PC-9 (cell line): ENCODE data around the gene BRINP2. TPM values are rescaled to one million over a fixed set of nuclear protein-coding genes. Genes with fewer than 3 reads are reported as not detected.

Source experiments
- BruUV-seq: library from RNA; stranded (reverse); fragments of 400-500 nt; replicated peaks from 2 replicates; lab custom pipeline; 2021; lab: Mats Ljungman, UMichigan
- CTCF ChIA-PET: fragments of 300-600 bp; sonication (Branson Sonifier 250); formaldehyde crosslinking; loops from one replicate; lab custom pipeline; 2022; ENCODE audit warnings: antibody characterized with exemption; lab: Charles Lee
- POLR2A ChIA-PET: fragments of 300-600 bp; sonication (Branson Sonifier 250); formaldehyde crosslinking; loops from one replicate; lab custom pipeline; 2022; ENCODE audit warnings: antibody characterized with exemption; ENCODE audit not compliant: unreplicated experiment; lab: Charles Lee
- DNase-seq, 2 experiments: peaks; one replicate each; pipeline versions ENCODE4 v3.0.0 to v3.0.0-alpha.2; 2015 to 2022; ENCODE audit warnings: mixed read lengths in 1 of 2
- H2AFZ ChIP-seq: fragments of 200-600 bp; sonication (generic); 2 replicates; pipeline ENCODE4 v1.8.1; 2017; ENCODE audit warnings: antibody characterized with exemption
- H3F3A ChIP-seq: fragments of 200-600 bp; sonication (generic); 2 replicates; pipeline ENCODE4 v1.8.1; 2017; ENCODE audit warnings: antibody characterized with exemption, mild to moderate bottlenecking, low read depth; ENCODE audit not compliant: insufficient read depth
- H3K27ac ChIP-seq: fragments of 200-600 bp; sonication (generic); 2 replicates; pipeline ENCODE4 v1.6.1; 2016; ENCODE audit warnings: mixed run types
- H3K27me3 ChIP-seq: fragments of 200-600 bp; sonication (generic); 2 replicates; pipeline ENCODE4 v1.6.1; 2016; ENCODE audit warnings: low read depth, mixed run types; ENCODE audit not compliant: insufficient read depth
- H3K36me3 ChIP-seq: fragments of 200-600 bp; sonication (generic); 2 replicates; pipeline ENCODE4 v1.6.1; 2016; ENCODE audit warnings: low read depth, mixed run types
- H3K4me1 ChIP-seq: fragments of 200-600 bp; sonication (generic); replicated peaks from 2 replicates; pipeline ENCODE4 v1.6.1; 2016; ENCODE audit warnings: mixed run types; ENCODE audit not compliant: insufficient read depth
- H3K4me2 ChIP-seq: fragments of 200-600 bp; sonication (generic); 2 replicates; pipeline ENCODE4 v1.6.1; 2017; ENCODE audit warnings: mixed run types
- H3K4me3 ChIP-seq: fragments of 200-600 bp; sonication (generic); 2 replicates; pipeline ENCODE4 v1.6.1; 2016; ENCODE audit warnings: mixed run types
- H3K79me2 ChIP-seq: fragments of 200-600 bp; sonication (generic); 2 replicates; pipeline ENCODE4 v1.6.1; 2017; ENCODE audit warnings: low read depth, mixed run types
- H3K9me2 ChIP-seq: fragments of 200-600 bp; sonication (generic); 2 replicates; pipeline ENCODE4 v1.8.1; 2017; ENCODE audit warnings: mild to moderate bottlenecking; ENCODE audit not compliant: insufficient read depth
- H3K9me3 ChIP-seq: fragments of 200-600 bp; sonication (generic); 2 replicates; pipeline ENCODE4 v1.8.1; 2016; ENCODE audit warnings: low read depth; ENCODE audit not compliant: insufficient read depth
- H4K20me1 ChIP-seq: fragments of 200-600 bp; sonication (generic); 2 replicates; pipeline ENCODE4 v1.8.1; 2017; ENCODE audit not compliant: insufficient read depth
- CTCF ChIP-seq: fragments of 200-600 bp; sonication (generic); conservative IDR thresholded peaks from 2 replicates; pipeline ENCODE4 v1.6.1; 2017; ENCODE audit warnings: mixed run types, antibody characterized with exemption, mild to moderate bottlenecking, moderate library complexity
- EZH2 ChIP-seq: fragments of 200-600 bp; sonication (generic); IDR thresholded peaks from 2 replicates; pipeline ENCODE4 v1.8.0; 2017; ENCODE audit warnings: antibody characterized with exemption, low read depth
- intact Hi-C: fragments of 100-400 bp; cut with micrococcal nuclease; formaldehyde crosslinking; loops from one replicate; pipeline ENCODE4 v1.10.0; 2022; ENCODE audit not compliant: unreplicated experiment
- total RNA-seq: library from RNA; stranded (reverse); gene quantifications from 2 replicates; pipeline ENCODE4 v1.2.3, GENCODE V29; 2021

Gene BRINP2
- total RNA-seq, 1 experiment from 2014 or later, result not detected

- no peak for DNase-seq
- no peak overlapping the region for H3K4me2 ChIP-seq
- no peak for TF ChIP-seq CTCF
- no peak for TF ChIP-seq EZH2
- H3K9me2 ChIP-seq, result no peaks in the 10 kb centered on the region
- no peaks in the 10 kb centered on the region for H3K79me2 ChIP-seq
- H3K4me3 ChIP-seq, result no peak overlapping the region
- POLR2A ChIA-PET, result no interaction called here
- no peaks in the 10 kb centered on the region for H3K9me3 ChIP-seq
- no peaks in the 10 kb centered on the region for H3F3A ChIP-seq
- H3K27ac ChIP-seq, result no peak overlapping the region
- no peaks in the 10 kb centered on the region for H3K36me3 ChIP-seq
- H4K20me1 ChIP-seq, result no peaks in the 10 kb centered on the region
- H2AFZ ChIP-seq, result no peak overlapping the region
- H3K27me3 ChIP-seq, result no peaks in the 10 kb centered on the region
- no peaks in the 10 kb centered on the region for H3K4me1 ChIP-seq
- intact Hi-C loops, result no loop called here
- no TSS peak for BruUV-seq
- CTCF ChIA-PET, result no interaction called here
These were observed 130.8 kb downstream of the BRINP2 start for GRCh38 chr1:177301425-177302124.

- Histone ChIP-seq H3K36me3 (no peaks in the 10 kb centered on the region), H3K4me1 (no peaks in the 10 kb centered on the region), H3K27ac (no peak overlapping the region), H3K4me2 (no peak overlapping the region), H3K9me3 (no peaks in the 10 kb centered on the region), H3K79me2 (no peaks in the 10 kb centered on the region), H3K27me3 (no peaks in the 10 kb centered on the region), H3F3A (no peaks in the 10 kb centered on the region), H3K9me2 (no peaks in the 10 kb centered on the region), H3K4me3 (no peak overlapping the region), H2AFZ (no peak overlapping the region), H4K20me1 (no peaks in the 10 kb centered on the region)
- no peak for DNase-seq
- POLR2A ChIA-PET, result no interaction called here
- intact Hi-C loops, result no loop called here
- no TSS peak for BruUV-seq
- CTCF ChIA-PET, result no interaction called here
- no peak for TF ChIP-seq CTCF
These were observed 131.7 kb downstream of the BRINP2 start for GRCh38 chr1:177302357-177303044.

GRCh38 chr1:177305040-177306018 is 134.6 kb downstream of the BRINP2 start:
- Histone ChIP-seq H3K9me2 (no peaks in the 10 kb centered on the region), H3K27ac (no peak overlapping the region), H3K27me3 (no peaks in the 10 kb centered on the region), H3K9me3 (no peaks in the 10 kb centered on the region), H3K4me2 (no peak overlapping the region), H3K4me1 (no peaks in the 10 kb centered on the region), H3K4me3 (no peak overlapping the region), H3K79me2 (no peaks in the 10 kb centered on the region), H3K36me3 (no peaks in the 10 kb centered on the region), H4K20me1 (no peaks in the 10 kb centered on the region), H2AFZ (no peak overlapping the region), H3F3A (no peaks in the 10 kb centered on the region)
- TF ChIP-seq CTCF, result no peak
- TF ChIP-seq EZH2, result no peak
- ChIA-PET POLR2A (no interaction called here), CTCF (interaction anchor here (0.5 kb wide), 1 partner anchor 932 kb away, joined by 3 read pairs; no protein-coding TSS in a partner anchor)
- BruUV-seq, result no TSS peak
- DNase-seq, result no peak
- intact Hi-C loops, result no loop called here
